MM.1S (cell line): ENCODE data around the gene ZNF526.

Experiments
- EZH2 ChIP-seq: fragments of 300-600 bp; sonication (generic); optimal IDR thresholded peaks from 2 replicates; pipeline ENCODE3; 2017; ENCODE audit warnings: low read depth, mild to moderate bottlenecking, antibody characterized with exemption, low read length, mixed read lengths
- EZH2phosphoT487 ChIP-seq: fragments of 300-600 bp; sonication (generic); IDR thresholded peaks from 2 replicates; pipeline ENCODE4 v1.6.1; 2018; ENCODE audit warnings: antibody characterized with exemption, low read length
- TF ChIP-seq, protein P1 (sequence below): fragments of 300-600 bp; sonication (generic); IDR thresholded peaks from 2 replicates; pipeline ENCODE4 v1.5.1; 2016; ENCODE audit warnings: antibody characterized with exemption, low read length, mixed read lengths

DNA sequence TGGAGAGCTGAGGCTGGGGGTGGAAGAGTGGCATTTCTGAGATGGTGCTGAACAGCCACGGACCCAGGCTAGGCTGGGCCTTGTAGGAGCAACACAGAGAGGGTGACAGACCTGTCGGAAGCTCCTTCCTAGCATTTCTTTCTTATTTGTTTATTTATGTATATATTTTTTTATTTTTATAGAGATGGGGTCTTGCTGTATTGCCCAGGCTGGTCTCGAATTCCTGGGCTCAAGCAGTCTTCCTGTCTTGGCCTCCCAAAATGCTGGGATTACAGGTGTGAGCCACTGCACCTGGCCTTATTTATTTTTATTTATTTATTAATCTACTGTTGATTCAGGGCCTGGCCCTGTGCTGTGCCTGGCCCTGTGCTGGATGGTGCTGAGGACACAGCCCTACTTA, 55.4 kb downstream of the ZNF526 start:
- TF ChIP-seq, protein P1, sequence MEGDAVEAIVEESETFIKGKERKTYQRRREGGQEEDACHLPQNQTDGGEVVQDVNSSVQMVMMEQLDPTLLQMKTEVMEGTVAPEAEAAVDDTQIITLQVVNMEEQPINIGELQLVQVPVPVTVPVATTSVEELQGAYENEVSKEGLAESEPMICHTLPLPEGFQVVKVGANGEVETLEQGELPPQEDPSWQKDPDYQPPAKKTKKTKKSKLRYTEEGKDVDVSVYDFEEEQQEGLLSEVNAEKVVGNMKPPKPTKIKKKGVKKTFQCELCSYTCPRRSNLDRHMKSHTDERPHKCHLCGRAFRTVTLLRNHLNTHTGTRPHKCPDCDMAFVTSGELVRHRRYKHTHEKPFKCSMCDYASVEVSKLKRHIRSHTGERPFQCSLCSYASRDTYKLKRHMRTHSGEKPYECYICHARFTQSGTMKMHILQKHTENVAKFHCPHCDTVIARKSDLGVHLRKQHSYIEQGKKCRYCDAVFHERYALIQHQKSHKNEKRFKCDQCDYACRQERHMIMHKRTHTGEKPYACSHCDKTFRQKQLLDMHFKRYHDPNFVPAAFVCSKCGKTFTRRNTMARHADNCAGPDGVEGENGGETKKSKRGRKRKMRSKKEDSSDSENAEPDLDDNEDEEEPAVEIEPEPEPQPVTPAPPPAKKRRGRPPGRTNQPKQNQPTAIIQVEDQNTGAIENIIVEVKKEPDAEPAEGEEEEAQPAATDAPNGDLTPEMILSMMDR, result no peak
- TF ChIP-seq EZH2phosphoT487 (no peak), EZH2 (no peak)
